Measurements from ENCODE around the gene SSNA1.
A peak's percentile ranks its signal among the peaks of the same experiment; 100 is the strongest.
"Not testable (repeated sequence)": the region's sequence is repeated elsewhere in the genome, so short reads cannot be mapped to it uniquely, and the experiment has no call there.

Gene SSNA1

GRCh38 chr9:137234758-137235423, 46.4 kb downstream of the SSNA1 start:
- no peak for DNase-seq

- DNase-seq, result no peak
Measured at GRCh38 chr9:137235424-137236237, 47.2 kb downstream of the SSNA1 start.

- DNase-seq, result peak; percentile 91 to 93
Measured at GRCh38 chr9:137236238-137236935, 47.9 kb downstream of the SSNA1 start.

- no peak for DNase-seq
Measured at GRCh38 chr9:137236936-137237421, 48.5 kb downstream of the SSNA1 start.

GRCh38 chr9:137237759-137238726, 49.6 kb downstream of the SSNA1 start:
- DNase-seq, result no peak

- DNase-seq, result not testable (repeated sequence)
Measured at GRCh38 chr9:137239541-137240200, 51.2 kb downstream of the SSNA1 start.

All from activated CD4-positive, alpha-beta T cell treated with anti-CD3 and anti-CD28 coated beads for 4 hours (primary cell).